ENCODE results near the gene LUC7L3.

DNA sequence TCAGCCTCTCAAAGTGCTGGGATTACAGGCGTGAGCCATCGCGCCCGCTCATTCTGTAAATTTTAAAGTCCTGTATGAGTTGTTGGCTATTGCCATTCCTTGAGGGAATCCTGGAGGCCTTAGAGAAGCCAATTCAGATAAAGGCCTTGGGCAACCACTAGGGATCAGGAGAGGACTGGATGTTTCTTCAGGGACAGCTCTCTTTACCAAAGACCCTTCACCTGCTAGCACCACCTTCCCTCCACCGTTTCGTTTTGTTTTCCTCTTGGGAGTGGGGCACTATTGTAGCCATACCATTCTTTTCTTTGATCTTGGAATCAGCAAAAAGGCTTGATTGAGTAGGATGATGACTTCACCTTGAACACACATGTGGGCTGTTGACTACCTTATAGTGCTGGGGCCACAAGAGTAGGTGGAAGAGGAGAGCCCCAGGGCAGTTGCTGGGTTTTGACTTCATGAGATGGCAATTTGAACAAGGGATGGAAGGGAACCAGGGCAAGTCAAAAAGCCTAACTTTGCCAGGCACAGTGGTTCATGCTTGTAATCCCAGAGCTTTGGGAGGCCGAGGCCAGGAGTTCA is 54.9 kb downstream of the LUC7L3 start:
- TF ChIP-seq, protein P1, sequence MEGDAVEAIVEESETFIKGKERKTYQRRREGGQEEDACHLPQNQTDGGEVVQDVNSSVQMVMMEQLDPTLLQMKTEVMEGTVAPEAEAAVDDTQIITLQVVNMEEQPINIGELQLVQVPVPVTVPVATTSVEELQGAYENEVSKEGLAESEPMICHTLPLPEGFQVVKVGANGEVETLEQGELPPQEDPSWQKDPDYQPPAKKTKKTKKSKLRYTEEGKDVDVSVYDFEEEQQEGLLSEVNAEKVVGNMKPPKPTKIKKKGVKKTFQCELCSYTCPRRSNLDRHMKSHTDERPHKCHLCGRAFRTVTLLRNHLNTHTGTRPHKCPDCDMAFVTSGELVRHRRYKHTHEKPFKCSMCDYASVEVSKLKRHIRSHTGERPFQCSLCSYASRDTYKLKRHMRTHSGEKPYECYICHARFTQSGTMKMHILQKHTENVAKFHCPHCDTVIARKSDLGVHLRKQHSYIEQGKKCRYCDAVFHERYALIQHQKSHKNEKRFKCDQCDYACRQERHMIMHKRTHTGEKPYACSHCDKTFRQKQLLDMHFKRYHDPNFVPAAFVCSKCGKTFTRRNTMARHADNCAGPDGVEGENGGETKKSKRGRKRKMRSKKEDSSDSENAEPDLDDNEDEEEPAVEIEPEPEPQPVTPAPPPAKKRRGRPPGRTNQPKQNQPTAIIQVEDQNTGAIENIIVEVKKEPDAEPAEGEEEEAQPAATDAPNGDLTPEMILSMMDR (IDR thresholded peaks at IDR 0.05; ENCODE audit: low read length), result no peak
- no peak for TF ChIP-seq EZH2 (IDR thresholded peaks at IDR 0.05; ENCODE audit: borderline replicate concordance, low read length)

Data from OCI-LY1 (cell line).